K562 (cell line): Measurements from ENCODE around the gene PRICKLE4. TPM values are rescaled to one million over a fixed set of nuclear protein-coding genes. Genes with fewer than 3 reads are reported as not detected.

Source experiments
- FOXK1 ChIP-seq: sonication (generic); formaldehyde crosslinking; IDR thresholded peaks from 2 replicates; pipeline ENCODE4 v1.8.0; 2022; ENCODE audit warnings: missing genetic modification reagents, mild to moderate bottlenecking, borderline replicate concordance
- NONO ChIP-seq, 2 experiments: fragments of 200-400 bp in 1 of 2; fragments of 450-650 bp in 1 of 2; formaldehyde crosslinking in 1 of 2; IDR thresholded peaks; 2 replicates each; pipeline ENCODE4 v1.6.1; 2017; ENCODE audit warnings: low read depth in 2 of 2, mild to moderate bottlenecking in 2 of 2, moderate library complexity in 2 of 2, low read length in 1 of 2
- RAD21 ChIP-seq, 2 experiments: fragments of 250-450 bp in 1 of 2; fragments of 450-650 bp in 1 of 2; sonication (Bioruptor Pico) in 1 of 2; formaldehyde crosslinking in 1 of 2; IDR thresholded peaks in 1 of 2; conservative IDR thresholded peaks in 1 of 2; 2 replicates each; pipeline versions ENCODE4 v1.4.0 to v1.8.0; 2020 to 2022; ENCODE audit warnings: mild to moderate bottlenecking in 2 of 2, moderate library complexity in 1 of 2
- REST ChIP-seq, 2 experiments: fragments of 450-650 bp; formaldehyde crosslinking in 1 of 2; IDR thresholded peaks; 2 replicates each; pipeline versions ENCODE4 v1.4.0 to v1.6.1; 2014 to 2020; ENCODE audit warnings: mild to moderate bottlenecking in 2 of 2, borderline replicate concordance in 1 of 2, low read depth in 1 of 2
- SMC3 ChIP-seq: conservative IDR thresholded peaks from 2 replicates; pipeline ENCODE4 v1.6.1; 2011; ENCODE audit warnings: low read depth, low read length, improper control_type of control experiment; ENCODE audit not compliant: insufficient read depth
- ZNF280A ChIP-seq: fragments of 450-650 bp; IDR thresholded peaks from 2 replicates; pipeline ENCODE4 v1.6.1; 2018; ENCODE audit warnings: mild to moderate bottlenecking, low read depth; ENCODE audit not compliant: partially characterized antibody
- ZNF384 ChIP-seq: IDR thresholded peaks from 2 replicates; pipeline ENCODE4 v1.6.1; 2012; ENCODE audit warnings: low read depth, low read length, improper control_type of control experiment
- polyA plus RNA-seq, 8 experiments: library from polyadenylated mRNA; depleted of rRNA in 4 of 8; stranded (reverse) in 5 of 8; unstranded in 3 of 8; fragments of >200 nt; fragmentation: Nextera tagmentation in 2 of 8; fragmentation: Illumina TruSeq in 1 of 8; extraction: Ambion mirVana in 2 of 8; extraction: Trizol in 1 of 8; gene quantifications; 2 replicates each; pipeline versions ENCODE4 v1.2.1 to v1.2.3, GENCODE V29; 2011 to 2014; ENCODE audit warnings: inconsistent platforms in 1 of 8, missing spikeins in 1 of 8
- total RNA-seq, 7 experiments: library from RNA; depleted of rRNA in 6 of 7; stranded (reverse); fragments of >200 nt in 6 of 7; fragmentation: Illumina TruSeq in 2 of 7; extraction: Trizol in 2 of 7; gene quantifications; 2 replicates each; pipeline versions ENCODE4 v1.2.1 to v1.2.3, GENCODE V29; 2011 to 2021; ENCODE audit warnings: low replicate concordance in 1 of 7
- TF ChIP-seq, protein P1 (sequence below): fragments of 450-650 bp; formaldehyde crosslinking; IDR thresholded peaks from 2 replicates; pipeline ENCODE4 v1.4.0; 2020; ENCODE audit warnings: mild to moderate bottlenecking, moderate library complexity
- TF ChIP-seq, protein P2 (sequence below), 3 experiments: IDR thresholded peaks in 2 of 3; conservative IDR thresholded peaks in 1 of 3; 2 replicates each; pipeline ENCODE4 v1.5.1; 2011 to 2012; ENCODE audit warnings: low read length in 3 of 3, mild to moderate bottlenecking in 3 of 3, control low read depth in 2 of 3, improper control_type of control experiment in 1 of 3, inconsistent platforms in 1 of 3, low read depth in 1 of 3, mixed read lengths in 1 of 3, moderate library complexity in 1 of 3; ENCODE audit not compliant: insufficient read depth in 2 of 3
- TF ChIP-seq, protein P3 (sequence below), 2 experiments: fragments of 450-650 bp; conservative IDR thresholded peaks; 2 replicates each; pipeline ENCODE4 v1.6.1; 2017; ENCODE audit warnings: mild to moderate bottlenecking in 2 of 2, moderate library complexity in 2 of 2

The PRICKLE4 gene
- total and polyA plus RNA-seq, 9 of the 15 experiments (the other 6 are each of a cell fraction or from before 2014, with no cell fraction given), result 0.20 to 0.32 (median 0.27) TPM; not detected in 6

GRCh38 chr6:41801380-41801779 lies 20.8 kb downstream of the PRICKLE4 start (continued):
- TF ChIP-seq, protein P1, sequence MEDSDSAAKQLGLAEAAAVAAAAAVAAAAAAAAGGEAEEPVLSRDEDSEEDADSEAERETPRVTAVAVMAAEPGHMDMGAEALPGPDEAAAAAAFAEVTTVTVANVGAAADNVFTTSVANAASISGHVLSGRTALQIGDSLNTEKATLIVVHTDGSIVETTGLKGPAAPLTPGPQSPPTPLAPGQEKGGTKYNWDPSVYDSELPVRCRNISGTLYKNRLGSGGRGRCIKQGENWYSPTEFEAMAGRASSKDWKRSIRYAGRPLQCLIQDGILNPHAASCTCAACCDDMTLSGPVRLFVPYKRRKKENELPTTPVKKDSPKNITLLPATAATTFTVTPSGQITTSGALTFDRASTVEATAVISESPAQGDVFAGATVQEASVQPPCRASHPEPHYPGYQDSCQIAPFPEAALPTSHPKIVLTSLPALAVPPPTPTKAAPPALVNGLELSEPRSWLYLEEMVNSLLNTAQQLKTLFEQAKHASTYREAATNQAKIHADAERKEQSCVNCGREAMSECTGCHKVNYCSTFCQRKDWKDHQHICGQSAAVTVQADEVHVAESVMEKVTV (CRISPR knock-in tag), result peak; percentile 56
- TF ChIP-seq, protein P2, sequence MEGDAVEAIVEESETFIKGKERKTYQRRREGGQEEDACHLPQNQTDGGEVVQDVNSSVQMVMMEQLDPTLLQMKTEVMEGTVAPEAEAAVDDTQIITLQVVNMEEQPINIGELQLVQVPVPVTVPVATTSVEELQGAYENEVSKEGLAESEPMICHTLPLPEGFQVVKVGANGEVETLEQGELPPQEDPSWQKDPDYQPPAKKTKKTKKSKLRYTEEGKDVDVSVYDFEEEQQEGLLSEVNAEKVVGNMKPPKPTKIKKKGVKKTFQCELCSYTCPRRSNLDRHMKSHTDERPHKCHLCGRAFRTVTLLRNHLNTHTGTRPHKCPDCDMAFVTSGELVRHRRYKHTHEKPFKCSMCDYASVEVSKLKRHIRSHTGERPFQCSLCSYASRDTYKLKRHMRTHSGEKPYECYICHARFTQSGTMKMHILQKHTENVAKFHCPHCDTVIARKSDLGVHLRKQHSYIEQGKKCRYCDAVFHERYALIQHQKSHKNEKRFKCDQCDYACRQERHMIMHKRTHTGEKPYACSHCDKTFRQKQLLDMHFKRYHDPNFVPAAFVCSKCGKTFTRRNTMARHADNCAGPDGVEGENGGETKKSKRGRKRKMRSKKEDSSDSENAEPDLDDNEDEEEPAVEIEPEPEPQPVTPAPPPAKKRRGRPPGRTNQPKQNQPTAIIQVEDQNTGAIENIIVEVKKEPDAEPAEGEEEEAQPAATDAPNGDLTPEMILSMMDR (IDR thresholded peaks at IDR 0.05 in 2 of 3, conservative IDR thresholded peaks at IDR 0.05 in 1 of 3; ENCODE audit: insufficient read depth in 2 of 3, low read depth in 1 of 3, low read length in 3 of 3), result peak; percentile 54 to 71 (median 63); a peak in 5 of 6 replicates
- TF ChIP-seq ZNF384 (0 out of 2 replicates have a peak, but pooled peaks have one; percentile 37), RAD21 (CRISPR knock-in tag; conservative IDR thresholded peaks at IDR 0.05 in 1 of 2, IDR thresholded peaks at IDR 0.05 in 1 of 2) (peak; percentile 70 to 78), NONO (IDR thresholded peaks at IDR 0.05; ENCODE audit: low read depth in 2 of 2, low read length in 1 of 2) (no peak), SMC3 (peak; percentile 56), ZNF280A (no peak), FOXK1 (CRISPR knock-in tag) (no peak), REST (IDR thresholded peaks at IDR 0.05; ENCODE audit: borderline replicate concordance) (peak; percentile 61; the same call in 1 of the 2 replicates), REST (CRISPR knock-in tag; IDR thresholded peaks at IDR 0.05; ENCODE audit: low read depth) (no peak)
- TF ChIP-seq, protein P3, sequence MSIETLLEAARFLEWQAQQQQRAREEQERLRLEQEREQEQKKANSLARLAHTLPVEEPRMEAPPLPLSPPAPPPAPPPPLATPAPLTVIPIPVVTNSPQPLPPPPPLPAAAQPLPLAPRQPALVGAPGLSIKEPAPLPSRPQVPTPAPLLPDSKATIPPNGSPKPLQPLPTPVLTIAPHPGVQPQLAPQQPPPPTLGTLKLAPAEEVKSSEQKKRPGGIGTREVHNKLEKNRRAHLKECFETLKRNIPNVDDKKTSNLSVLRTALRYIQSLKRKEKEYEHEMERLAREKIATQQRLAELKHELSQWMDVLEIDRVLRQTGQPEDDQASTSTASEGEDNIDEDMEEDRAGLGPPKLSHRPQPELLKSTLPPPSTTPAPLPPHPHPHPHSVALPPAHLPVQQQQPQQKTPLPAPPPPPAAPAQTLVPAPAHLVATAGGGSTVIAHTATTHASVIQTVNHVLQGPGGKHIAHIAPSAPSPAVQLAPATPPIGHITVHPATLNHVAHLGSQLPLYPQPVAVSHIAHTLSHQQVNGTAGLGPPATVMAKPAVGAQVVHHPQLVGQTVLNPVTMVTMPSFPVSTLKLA (conservative IDR thresholded peaks at IDR 0.05), result no peak
- TF ChIP-seq, all 486 proteins: peak for 7
